ENCODE results near the gene MCU.
A peak's percentile ranks its signal among the peaks of the same experiment; 100 is the strongest.
"Not testable (repeated sequence)": the region's sequence is repeated elsewhere in the genome, so short reads cannot be mapped to it uniquely, and the experiment has no call there.

The MCU gene

DNA sequence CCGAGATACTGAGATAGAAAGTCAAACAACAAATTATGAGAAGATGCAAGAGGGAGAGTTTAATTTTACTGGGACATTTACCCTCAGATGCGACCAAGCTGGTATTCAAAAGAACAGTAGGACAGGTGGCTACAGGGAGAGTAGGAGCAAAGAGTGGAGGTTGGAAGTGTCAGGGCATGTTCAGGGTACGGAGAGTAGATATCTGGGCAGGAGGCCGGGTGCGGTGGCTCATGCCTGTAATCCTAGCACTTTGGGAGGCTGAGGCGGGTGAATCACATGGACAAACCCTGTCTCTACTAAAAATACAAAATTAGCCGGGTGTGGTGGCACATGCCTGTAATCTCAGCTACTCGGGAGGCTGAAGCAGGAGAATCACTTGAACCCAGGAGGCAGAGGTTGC lies 5.5 kb upstream of the MCU start:
- not testable (repeated sequence) for DNase-seq (ENCODE audit: low read depth in 2 of 2)

DNA sequence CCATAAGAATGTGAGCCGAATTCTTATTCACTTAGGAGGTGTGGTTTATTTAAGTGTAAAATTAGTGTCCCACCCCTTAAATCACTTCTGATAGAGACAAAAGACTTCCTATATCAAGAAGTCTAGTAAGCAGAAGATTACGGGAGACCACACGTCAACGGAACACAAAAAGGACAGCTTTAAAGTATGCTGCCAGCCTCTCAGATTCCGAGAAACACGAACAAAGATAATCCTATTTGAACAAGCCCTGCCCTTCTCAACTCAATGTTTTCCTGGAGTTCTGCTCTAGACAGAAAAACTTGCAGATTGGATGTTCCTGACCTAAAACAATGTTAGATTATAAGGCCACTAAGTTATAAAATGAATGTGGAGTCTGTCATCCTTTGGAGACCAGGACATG lies 4.9 kb upstream of the MCU start:
- no peak for DNase-seq (ENCODE audit: low read depth in 2 of 2)

DNA sequence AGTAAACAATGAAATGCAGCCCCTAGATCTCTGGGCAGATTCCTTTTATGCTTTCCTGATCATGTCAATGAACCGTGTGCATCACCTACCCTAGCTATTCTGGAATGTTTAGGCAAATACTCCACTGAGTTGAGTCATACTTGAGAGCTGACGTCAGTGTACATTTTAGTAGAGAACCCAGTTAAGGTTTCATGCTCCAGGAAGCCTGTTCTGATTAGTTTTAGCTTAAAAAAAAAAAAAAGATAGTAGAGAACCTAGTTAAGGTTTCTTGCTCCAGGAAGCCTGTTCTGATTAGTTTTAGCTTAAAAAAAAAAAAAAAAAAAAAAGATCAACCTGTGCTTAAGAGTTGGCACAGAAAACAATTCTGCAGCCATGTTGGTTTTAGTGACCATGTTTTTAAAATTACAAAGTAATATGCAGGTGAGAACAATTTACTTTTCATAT lies 3.7 kb upstream of the MCU start:
- no peak for DNase-seq (ENCODE audit: low read depth in 2 of 2)

DNA sequence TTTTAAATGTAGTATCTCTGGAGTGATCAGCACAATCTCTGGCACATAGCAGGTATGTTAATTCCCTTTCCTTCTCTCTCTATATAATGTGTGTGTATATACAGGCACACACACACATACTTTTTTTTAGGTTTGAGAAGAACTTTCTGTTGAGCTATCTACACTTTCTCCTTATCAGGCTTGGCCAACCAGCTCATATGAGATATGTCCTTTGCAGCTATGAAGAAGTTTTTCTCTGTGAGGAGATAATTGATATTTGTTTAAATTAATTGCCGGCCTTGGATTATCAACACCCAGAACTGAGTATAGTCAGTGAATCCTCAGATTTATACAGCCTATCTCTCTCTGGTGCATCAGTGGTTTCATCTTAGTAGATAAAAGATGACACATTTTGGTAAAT lies 2.3 kb upstream of the MCU start:
- no peak for DNase-seq (ENCODE audit: low read depth in 2 of 2)

DNA sequence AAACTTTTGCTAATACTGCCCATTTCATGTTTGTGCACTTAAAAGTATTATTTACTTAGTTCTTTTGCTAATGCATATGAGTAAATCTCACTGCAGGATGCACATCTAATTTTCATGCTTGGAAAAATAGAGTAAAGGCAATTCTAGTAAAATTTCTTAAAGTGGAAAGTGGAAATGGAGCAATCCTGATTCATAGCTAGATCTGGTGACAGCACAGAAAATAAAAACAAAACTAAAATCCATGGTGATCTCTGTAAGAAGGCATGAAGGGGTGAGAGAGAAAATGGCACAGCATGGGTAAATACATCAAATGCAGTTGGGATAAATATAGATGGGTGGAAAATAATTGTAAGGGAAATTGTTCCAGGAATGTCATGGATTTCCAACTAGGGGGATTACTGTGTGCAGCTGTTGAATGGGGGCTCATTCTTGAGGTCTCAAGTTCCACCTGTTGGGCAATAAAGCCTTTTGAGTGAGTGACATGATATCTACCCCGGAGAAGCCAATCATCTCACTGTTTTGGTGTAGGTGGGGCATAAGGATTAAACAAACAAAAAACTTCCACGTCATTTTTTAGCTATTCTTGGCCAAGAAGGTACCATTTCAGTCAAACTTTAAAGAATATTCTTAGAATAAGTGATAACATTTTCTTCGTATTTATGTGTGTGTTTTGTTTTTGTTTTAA lies 1.7 kb upstream of the MCU start:
- no peak for DNase-seq (ENCODE audit: low read depth in 2 of 2)

DNA sequence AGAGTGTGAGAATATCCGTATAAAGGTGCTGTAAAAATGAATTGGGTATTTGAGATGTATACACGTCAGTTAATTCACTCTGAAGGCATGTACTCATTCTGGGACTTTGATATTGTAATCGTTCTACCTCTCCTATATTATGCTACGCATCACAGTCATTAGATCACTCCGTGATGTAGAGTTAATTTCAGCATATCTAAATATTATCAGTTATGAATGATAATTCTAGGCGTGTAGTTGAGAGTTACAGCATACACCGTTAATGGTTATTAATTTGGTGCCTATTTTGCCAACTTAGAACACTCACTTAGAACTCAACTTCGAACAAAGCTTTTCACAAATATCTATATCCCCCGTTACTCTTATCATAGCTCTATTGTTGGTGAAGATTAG lies 477 bp upstream of the MCU start:
- DNase-seq (ENCODE audit: low read depth in 2 of 2), result no peak

DNA sequence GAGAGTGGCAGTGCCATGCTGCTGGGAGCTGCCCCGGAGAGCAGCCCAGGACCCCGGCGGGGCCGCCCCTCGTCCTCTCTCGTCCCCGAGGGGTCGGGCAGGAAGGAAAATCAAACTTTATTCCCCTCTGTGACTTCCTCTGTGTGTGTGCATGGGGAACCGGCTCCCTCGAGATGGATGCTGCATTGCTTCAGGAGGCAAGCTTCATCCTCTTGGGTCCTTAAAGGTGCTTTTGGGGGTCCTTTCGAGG lies 726 bp downstream of the MCU start:
- DNase-seq (ENCODE audit: low read depth in 2 of 2), result peak in 1 of 2 donors; percentile 1

DNA sequence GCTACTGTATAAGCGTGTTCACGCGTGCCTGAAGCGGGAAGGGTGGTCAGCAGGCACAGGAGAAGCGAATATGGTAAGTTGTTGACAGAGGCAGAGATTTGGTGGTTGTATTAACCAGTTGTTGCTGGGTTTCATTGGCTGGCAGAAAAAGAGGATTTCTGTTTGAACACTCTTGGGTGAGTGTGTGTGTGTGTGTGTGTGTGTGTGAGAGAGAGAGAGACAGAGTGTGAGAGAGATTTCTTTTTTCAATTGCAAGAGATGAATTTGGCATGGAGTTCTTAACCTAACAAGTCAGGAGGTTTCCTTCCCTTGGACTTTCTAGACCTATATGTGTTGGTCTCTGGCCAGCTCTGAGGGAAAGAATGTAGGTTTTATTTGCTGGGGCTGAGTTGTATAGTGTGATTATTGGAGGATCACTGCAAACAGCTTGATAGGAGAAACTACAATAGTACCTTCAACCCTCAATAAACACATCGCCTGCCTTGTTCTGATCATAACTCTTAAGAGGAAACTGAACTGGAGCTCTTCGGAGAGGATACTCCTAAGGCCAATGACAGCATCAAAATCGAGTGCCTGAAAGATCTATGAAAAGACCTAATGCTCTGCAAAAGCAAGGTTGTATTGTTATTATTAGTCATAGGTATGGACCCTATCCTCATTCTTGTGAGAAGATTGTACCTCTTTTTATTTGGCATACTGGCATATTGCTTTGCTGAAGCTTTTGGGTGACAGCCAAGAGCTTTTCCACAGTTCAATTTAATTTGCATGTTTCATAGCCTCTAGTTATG lies 1.2 kb downstream of the MCU start:
- DNase-seq (ENCODE audit: low read depth in 2 of 2), result no peak

DNA sequence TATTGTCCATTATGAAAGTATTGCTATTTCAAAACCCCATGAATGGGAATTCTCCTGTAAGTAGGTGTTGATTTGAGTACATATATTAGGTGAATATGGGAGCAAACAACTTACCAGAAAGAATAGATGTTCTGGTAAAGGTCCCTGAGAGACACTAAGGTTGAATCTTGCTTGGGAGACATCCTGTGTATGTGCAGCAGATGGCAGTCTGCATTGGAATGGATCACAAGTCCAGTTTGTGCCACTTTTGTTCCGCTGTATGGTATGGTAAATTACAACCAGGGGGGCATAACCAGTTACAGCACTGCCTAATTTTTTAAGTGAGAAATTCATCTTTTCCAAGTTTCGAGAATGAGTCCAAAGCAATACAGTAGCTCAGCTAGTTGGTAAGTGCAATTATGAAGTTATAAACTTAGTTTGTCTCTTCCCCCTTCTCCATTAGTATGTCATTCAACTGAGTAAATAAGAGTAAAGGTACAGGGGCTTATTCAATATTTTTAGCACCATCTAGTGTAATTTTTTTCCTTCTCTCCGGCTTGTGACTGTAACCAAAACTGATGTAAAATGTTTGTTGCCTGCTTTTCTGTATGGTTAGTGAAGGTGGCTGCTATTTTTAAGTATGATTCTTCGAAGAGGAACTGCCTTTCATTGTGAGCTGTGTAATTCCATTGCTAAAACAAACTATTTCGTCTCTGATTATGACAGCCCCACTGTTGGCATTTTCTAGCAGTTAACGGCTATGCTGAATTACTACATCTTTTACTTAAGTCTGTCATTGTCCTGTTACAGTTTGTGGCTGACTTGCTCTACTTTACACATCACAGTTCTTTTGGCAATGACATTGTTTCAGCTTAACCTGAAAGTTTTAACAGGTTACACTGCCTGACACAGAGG lies 2.8 kb downstream of the MCU start:
- no peak for DNase-seq (ENCODE audit: low read depth in 2 of 2)

DNA sequence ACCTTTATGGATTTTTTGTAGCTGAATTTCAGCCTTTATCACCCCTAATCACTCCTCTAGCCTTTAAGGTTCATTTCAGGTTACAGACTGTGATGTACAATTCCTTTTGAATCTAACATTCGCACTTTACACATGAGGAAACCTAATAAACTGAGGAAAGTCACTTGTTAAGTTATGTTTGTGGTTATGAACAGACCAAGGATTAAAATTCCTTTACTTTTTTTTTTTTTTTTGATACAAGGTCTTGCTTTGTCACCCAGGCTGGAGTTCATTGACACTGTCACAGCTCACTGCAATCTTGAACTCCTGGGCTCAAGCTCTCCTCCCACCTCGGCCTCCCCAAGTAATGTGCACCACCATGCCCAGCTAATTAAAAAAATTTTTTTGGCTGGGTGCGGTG lies 3.6 kb downstream of the MCU start:
- no peak for DNase-seq (ENCODE audit: low read depth in 2 of 2)

DNA sequence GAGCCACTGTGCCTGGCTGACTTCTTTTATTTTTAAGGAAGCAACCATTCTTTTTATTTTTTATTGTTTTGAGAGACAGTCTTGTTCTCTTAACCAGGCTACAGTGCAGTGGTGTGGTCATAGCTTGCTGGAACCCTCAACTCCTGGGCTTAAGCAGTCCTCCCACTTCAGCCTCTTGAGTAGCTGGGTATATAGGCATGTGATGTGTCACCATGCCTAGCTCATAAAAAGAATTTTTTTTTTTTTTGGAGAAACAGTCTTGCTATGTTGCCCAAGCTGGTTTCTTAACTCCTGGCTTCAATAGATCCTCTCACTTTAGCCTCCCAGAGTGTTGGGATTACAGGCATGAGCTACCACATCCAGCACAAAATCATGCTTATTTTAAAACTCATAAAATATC lies 5.8 kb downstream of the MCU start:
- no peak for DNase-seq (ENCODE audit: low read depth in 2 of 2)

DNA sequence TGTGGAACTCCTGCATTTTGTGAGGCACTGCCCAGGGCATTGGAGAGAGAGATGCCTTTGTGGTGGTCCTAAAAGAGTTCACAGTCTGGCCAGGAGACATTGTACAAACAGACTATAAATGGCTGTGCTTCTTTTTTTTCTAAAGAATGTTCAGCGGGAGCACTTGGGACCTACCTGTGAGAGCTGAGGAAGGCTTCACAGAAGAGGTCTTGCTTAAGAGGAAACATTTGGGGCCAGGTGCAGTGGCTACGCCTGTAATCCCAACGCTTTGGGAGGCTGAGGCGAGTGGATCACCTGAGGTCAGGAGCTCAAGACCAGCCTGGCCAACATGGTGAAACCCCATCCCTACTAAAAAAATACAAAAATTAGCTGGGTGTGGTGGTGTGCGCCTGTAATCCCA lies 10.5 kb downstream of the MCU start:
- not testable (repeated sequence) for DNase-seq (ENCODE audit: low read depth in 2 of 2)

DNA sequence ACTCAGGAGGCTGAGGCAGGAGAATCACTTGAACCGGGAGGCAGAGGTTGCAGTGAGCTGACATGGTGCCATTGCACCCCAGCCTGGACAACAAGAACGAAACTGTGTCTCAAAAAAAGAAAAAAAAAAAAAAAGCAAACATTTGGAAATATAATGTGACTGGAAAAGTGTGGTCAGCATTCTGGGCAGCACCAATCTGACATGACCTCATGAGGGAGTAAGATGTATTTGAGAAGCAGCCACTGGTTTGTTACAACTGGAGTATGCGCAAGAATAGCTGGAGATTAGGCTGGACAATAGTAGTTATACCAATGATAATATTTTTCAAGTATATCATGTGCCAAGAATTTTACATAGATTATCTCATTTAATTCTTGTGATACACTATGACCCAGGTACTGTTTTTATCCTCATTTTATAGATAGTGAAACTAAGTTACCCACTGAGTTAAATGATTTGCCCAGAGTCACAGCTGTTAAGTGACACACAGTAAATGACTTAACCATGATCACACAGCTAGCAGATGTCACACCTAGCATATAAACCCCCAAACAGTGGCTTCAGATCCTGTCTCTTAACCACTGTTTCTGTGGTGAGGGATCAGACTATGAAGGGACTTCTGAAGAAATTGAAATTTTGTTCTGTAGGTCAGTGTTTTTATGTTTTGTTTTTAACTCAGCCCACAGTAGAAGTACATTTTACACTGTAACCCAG lies 11.1 kb downstream of the MCU start:
- DNase-seq (ENCODE audit: low read depth in 2 of 2), result no peak

DNA sequence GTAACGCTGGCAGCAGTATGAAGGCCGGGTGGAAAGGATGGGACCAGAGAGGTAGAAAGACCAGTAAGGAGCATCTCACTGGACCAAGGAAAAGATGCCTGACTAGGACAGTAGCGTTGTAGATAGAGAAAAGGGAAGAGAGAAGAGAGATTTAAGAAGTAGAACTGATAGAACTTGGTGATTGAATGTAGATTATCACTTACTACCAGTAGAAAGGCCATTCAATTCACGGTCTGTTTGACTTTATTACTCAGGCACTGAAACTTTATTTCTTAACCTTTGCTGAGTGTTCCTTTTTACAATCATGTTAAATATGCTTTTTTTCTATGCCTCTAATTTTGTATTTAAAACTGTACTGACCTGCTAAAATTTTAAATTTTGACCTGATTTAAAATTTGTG lies 12.2 kb downstream of the MCU start:
- DNase-seq (ENCODE audit: low read depth in 2 of 2), result no peak

DNA sequence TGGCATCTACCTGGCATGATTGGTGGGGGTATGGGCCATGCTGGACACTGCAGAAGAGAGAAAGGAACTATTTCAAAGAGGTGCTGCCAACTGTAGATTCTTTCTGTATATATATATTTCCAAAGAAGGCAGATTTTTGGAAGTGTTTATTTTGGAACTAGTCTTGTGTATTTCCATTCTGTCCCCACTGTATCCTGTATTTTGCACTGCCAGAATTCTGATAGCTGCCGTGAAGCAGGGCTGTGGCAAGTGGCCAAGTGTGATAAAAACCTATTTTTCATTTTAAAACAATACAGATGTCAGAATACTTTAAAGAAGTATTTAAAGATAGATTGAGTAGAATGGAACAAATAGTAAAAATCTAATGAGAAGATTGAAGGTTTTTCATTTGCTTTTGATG lies 17.1 kb downstream of the MCU start:
- no peak for DNase-seq (ENCODE audit: low read depth in 2 of 2)

DNA sequence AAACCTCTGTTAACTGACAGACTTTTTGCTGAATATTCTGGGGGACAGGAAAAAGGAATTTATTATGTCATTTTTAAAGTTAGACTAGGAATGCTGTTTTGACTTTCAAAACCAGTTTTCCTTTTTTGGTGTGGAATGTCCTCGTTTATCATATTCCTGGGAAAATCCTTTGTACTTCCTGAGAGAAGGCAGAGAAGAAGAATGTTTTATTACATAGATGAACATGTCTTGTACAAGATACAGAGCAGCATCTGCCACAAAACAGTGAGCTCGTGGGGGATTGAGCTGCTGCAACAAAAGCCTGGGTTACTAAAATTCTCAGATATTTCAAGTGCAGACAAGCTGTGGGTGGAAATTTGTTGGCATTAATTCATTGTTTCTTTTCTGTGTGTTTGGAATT lies 20.2 kb downstream of the MCU start:
- no peak for DNase-seq (ENCODE audit: low read depth in 2 of 2)

DNA sequence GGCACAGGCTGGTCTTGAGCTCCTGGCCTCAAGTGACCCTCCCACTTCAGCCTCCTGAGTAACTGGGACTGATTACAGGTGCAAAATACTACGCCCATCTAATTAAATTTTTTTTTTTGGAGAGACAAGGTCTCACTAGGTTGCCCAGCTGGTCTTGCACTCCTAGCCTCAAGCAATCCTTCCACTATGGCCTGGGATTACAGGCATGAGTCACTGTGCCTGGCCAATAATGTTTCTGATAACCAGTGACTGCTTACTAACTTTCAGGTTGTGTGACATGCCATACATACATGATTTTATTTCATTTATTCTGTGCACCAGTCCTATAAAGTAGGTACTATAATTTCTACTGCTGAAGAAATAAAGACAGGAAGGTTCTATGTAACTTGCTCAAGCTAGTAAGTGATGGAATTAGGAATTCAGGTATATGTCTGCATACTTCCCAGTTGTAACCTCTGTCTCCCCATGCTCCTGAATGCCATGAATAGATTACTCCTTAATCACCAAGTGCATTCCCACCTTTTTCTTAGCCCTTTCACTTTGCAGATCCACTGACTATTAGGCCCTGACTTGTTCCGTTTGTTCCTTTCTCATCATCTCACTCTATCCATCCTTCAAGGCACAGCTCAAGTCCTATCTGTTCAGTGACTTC lies 28.1 kb downstream of the MCU start:
- DNase-seq (ENCODE audit: low read depth in 2 of 2), result no peak

DNA sequence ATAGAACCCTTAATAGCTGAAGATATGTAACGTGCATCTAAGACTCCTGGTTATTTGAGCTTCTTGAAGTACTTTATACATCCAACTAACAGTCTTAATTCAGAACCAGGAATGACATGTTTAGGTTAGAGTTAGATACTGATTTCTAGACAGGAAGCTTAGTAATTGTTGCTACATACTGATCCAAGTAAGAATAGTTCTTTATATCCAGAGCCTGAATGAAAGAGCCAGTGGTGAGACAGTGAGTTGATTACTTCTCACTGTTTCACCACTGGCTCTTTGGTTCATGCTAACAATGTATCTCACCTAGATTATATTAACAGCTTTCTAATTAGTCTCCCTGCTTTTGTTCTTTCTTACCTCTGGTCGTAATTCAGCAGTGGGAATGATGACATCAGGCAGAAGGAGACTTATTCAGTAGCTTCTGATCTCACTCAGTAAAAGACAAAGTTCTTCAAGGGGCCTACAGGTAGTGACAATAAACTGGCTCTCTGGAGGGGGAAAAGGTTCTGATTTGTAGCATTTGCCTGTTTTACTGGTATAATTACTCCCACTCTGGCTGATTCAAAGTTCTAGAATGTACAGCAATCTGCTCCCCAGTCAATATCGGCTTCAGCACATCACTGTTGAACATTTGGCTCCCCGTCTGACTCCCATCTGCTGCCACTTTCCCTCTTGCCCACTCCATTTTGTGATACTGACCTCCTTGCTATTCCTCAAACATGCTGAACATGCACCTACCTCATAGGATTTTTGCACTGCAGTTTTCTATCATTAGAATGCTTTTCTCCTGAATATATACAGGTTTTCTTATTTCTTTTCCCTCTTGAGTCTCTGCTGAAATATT lies 29.1 kb downstream of the MCU start:
- DNase-seq (ENCODE audit: low read depth in 2 of 2), result no peak

DNA sequence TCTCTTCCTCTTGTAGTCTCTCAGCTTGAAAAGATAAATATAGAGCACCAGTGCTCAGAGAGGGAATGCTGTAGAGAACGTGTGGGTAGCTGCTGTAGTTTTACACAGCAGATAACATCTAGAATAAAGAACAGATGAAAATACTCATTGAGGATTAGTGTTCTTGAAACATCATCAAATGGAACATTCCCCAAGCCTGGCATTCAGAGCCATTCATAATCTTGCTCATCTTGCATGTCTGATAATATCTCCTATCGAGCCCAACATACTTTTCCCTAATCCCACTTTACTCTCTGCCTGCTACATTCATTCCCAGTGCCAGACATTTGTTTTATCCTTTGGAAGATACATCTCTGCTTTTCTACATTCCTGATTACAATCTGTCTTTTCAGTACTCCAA lies 35.2 kb downstream of the MCU start:
- DNase-seq (ENCODE audit: low read depth in 2 of 2), result no peak

DNA sequence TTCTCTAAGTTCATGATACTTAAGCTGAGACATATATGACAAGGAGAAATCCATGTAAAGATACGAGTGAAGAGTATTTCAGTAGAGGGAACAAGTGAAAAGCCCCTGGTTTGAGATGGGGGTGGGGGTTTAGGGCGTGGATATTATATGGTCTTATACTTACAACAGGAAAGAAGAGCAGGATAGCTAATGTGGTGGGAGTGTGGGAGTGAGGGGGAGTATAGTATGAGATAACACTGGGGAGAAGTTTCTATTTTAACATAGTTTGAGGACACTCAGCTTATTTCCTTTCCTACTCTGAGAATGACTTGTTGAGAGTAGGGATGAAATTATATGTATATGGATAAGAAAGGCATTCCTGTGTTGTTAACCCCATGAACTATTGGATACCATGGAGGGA lies 36.5 kb downstream of the MCU start:
- no peak for DNase-seq (ENCODE audit: low read depth in 2 of 2)

DNA sequence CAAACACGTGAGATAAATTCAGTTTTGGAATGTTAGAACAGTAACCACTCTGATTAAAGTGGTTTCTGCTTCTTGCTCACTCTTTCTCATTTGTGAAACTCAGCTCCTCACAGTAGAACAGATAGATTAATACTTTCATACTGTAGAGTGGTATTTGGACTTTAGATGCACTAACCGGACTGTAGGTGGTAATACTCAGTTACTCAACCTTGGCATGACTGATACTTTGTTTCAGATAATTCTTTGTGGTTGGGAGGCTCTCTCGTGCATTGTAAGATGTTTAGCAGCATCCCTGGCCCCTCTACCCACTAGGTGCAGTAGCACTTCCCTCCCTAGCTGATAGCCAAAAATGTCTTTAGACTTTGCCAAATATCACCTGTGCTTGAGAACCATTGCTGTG lies 37.6 kb downstream of the MCU start:
- DNase-seq (ENCODE audit: low read depth in 2 of 2), result no peak
